HAP-1 (cell line): ENCODE results near the gene TSC1.
"Not testable (repeated sequence)": the region's sequence is repeated elsewhere in the genome, so short reads cannot be mapped to it uniquely, and the experiment has no call there.

ENCODE experiments used
- DNase-seq, 2 experiments: peaks; one replicate each; pipeline ENCODE4 v3.0.0-alpha.2; 2016 to 2020; ENCODE audit warnings: low spot score in 2 of 2
- H3K27me3 ChIP-seq: fragments of 250-450 bp; sonication (Bioruptor Pico); 2 replicates; pipeline ENCODE4 v1.5.1; 2020; ENCODE audit warnings: low read depth, mild to moderate bottlenecking, moderate library complexity
- H3K36me3 ChIP-seq: fragments of 250-450 bp; sonication (Bioruptor Pico); replicated peaks from 2 replicates; pipeline ENCODE4 v1.5.1; 2020; ENCODE audit warnings: mild to moderate bottlenecking
- H3K4me1 ChIP-seq: fragments of 250-450 bp; sonication (Bioruptor Pico); 2 replicates; pipeline ENCODE4 v1.5.1; 2020; ENCODE audit warnings: mild to moderate bottlenecking
- H3K4me3 ChIP-seq: fragments of 250-450 bp; sonication (Bioruptor Pico); 2 replicates; pipeline ENCODE4 v1.5.1; 2020; ENCODE audit warnings: mild to moderate bottlenecking, moderate library complexity
- H3K9me3 ChIP-seq: fragments of 250-450 bp; sonication (Bioruptor Pico); 2 replicates; pipeline ENCODE4 v1.5.1; 2020; ENCODE audit warnings: mild to moderate bottlenecking, moderate library complexity
- in situ Hi-C: fragments of 300-500 bp; cut with MboI; formaldehyde crosslinking; loops from 3 replicates; pipeline ENCODE4 v1.14.3; 2020; ENCODE audit warnings: low sequenced_read_pairs, inconsistent platforms, mixed read lengths

TSC1 gene

DNA sequence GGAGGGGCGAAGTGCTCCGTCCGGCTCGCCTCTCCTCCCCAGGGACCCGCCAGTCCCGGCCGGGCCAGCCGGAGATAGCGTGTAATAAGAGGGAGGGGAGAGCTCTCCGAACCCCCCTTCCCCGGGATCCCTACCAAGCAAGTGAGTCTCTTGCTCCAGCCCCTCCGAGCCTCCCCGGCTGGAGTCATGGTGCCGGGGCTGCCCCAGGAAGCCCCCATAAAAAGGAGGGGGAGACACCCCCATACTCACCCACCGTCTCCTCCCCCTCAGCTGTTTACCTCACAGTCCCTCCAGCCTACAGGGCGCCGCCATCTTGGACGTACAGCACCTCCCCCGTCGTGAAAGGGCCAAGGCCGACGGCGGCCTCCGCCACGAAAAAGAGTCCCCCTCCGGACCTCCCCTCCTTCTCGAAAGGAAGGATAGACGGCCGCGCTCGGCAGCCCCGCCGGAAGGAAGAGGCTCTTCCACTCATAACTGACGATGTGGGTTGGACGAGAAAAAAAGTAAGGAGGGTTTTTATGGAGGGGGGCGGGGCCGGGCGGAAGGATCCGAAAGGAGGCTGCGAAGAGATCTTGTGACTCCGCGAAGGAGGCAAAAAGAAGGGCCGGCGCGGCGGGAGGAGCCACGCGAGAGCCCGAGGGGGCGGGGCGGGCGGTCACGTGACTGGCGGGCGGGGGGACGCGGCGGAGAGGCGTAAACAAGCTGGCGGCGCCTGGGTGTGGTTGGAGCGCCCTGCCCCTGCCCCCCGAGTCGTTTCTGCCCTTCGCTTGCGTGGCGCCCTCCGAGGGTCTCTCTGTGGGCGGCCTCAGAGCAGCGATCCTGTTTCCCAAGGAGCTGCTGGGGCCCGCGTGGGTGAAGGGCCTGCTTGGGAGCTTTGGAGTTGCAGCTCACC lies at the start of gene TSC1:
Gene TSC1 (minus strand): TSS at position 323 of the 892 bp plus-strand sequence. CDS start 15,744 bp downstream, outside the sequence.
- Histone ChIP-seq H3K36me3 (no peaks in the 10 kb centered on the region), H3K4me1 (peaks cover 22% of the 10 kb centered on the region), H3K9me3 (no peaks in the 10 kb centered on the region), H3K4me3 (peak within 1 kb of the TSS; percentile 99), H3K27me3 (no peaks in the 10 kb centered on the region)
- in situ Hi-C loops, result no loop called here
- peak; percentile 83 to 98 for DNase-seq

DNA sequence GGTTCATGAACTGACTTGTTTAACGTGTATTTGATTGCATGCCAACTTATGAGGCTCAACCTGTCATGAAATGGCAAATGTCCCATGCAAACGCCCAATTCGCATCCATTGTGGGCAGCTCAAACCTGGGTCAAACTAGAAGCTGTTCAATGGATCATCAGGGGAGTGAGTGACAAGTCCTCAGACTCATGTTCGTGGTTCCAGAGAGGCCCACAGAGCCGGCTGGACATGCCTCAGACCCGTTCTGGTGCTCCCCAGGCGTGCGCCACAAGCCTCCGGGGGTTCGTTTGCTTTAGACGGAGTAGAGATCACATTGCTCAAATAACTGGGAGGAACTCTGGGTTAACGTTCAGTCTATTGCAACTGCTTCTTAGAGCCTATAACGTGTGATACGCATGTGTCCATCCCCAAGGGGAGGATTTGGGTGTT lies 49.1 kb upstream of the TSC1 start:
- no peak overlapping the region for H3K4me3 ChIP-seq

GRCh38 chr9:132991351-132992300 lies 47.2 kb upstream of the TSC1 start:
- Histone ChIP-seq H3K9me3 (no peaks in the 10 kb centered on the region; the same call in 1 of the 2 replicates), H3K4me3 (no peak overlapping the region), H3K36me3 (no peaks in the 10 kb centered on the region), H3K27me3 (peaks cover 19% of the 10 kb centered on the region), H3K4me1 (no peaks in the 10 kb centered on the region)
- DNase-seq, result no peak
- in situ Hi-C loops, result no loop called here

More for the DNA sequence above, 49.1 kb upstream of the TSC1 start:
- H3K27me3 ChIP-seq, result peaks cover 21% of the 10 kb centered on the region
- DNase-seq, result no peak
- in situ Hi-C loops, result no loop called here
- no peaks in the 10 kb centered on the region; the same call in 1 of the 2 replicates for H3K9me3 ChIP-seq
- no peaks in the 10 kb centered on the region for H3K36me3 ChIP-seq
- H3K4me1 ChIP-seq, result no peaks in the 10 kb centered on the region

- H3K27me3 ChIP-seq, result peaks cover 22% of the 10 kb centered on the region
- H3K36me3 ChIP-seq, result no peaks in the 10 kb centered on the region
- in situ Hi-C loops, result no loop called here
- no peak overlapping the region for H3K4me3 ChIP-seq
- no peaks in the 10 kb centered on the region for H3K4me1 ChIP-seq
- no peaks in the 10 kb centered on the region; the same call in 1 of the 2 replicates for H3K9me3 ChIP-seq
- DNase-seq, result no peak
Measured at GRCh38 chr9:132990781-132991180, 46.4 kb upstream of the TSC1 start.

- H3K36me3 ChIP-seq, DNase-seq, H3K9me3 ChIP-seq, H3K4me1 ChIP-seq, H3K4me3 ChIP-seq, in situ Hi-C loops: not testable (repeated sequence)
- peaks cover 22% of the 10 kb centered on the region for H3K27me3 ChIP-seq
Measured at GRCh38 chr9:132989998-132990557, 45.7 kb upstream of the TSC1 start.

GRCh38 chr9:132989414-132989996 lies 45.1 kb upstream of the TSC1 start:
- in situ Hi-C loops, result no loop called here
- peaks cover 22% of the 10 kb centered on the region for H3K27me3 ChIP-seq
- no peaks in the 10 kb centered on the region; the same call in 1 of the 2 replicates for H3K9me3 ChIP-seq
- DNase-seq, result no peak
- no peaks in the 10 kb centered on the region for H3K4me1 ChIP-seq
- no peaks in the 10 kb centered on the region for H3K36me3 ChIP-seq
- no peak overlapping the region for H3K4me3 ChIP-seq

DNA sequence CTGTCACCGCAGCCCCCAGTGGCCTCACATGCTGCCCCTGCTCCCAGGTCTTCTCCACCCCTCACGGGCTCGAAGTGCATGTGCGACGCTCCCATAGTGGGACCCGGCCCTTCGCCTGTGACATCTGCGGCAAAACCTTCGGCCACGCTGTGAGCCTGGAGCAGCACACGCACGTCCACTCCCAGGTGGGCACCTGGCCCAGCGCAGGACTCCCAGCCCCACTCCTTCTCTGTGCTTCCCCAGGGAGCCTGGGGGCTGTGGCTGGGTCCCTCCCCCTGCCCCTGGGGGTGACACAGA lies 44.5 kb upstream of the TSC1 start:
- no peaks in the 10 kb centered on the region; the same call in 1 of the 2 replicates for H3K9me3 ChIP-seq
- in situ Hi-C loops, result no loop called here
- no peak overlapping the region for H3K4me3 ChIP-seq
- no peaks in the 10 kb centered on the region for H3K36me3 ChIP-seq
- DNase-seq, result no peak
- H3K27me3 ChIP-seq, result peaks cover 22% of the 10 kb centered on the region
- H3K4me1 ChIP-seq, result no peaks in the 10 kb centered on the region

GRCh38 chr9:132988244-132989013 lies 44.0 kb upstream of the TSC1 start:
- H3K27me3 ChIP-seq, result peaks cover 18% of the 10 kb centered on the region
- no peak for DNase-seq
- no peaks in the 10 kb centered on the region; the same call in 1 of the 2 replicates for H3K9me3 ChIP-seq
- H3K4me3 ChIP-seq, result no peak overlapping the region
- no peaks in the 10 kb centered on the region for H3K4me1 ChIP-seq
- H3K36me3 ChIP-seq, result no peaks in the 10 kb centered on the region
- in situ Hi-C loops, result no loop called here

GRCh38 chr9:132986640-132987620 lies 42.5 kb upstream of the TSC1 start:
- Histone ChIP-seq H3K4me1 (no peaks in the 10 kb centered on the region), H3K4me3 (no peak overlapping the region), H3K9me3 (no peaks in the 10 kb centered on the region; the same call in 1 of the 2 replicates), H3K36me3 (no peaks in the 10 kb centered on the region), H3K27me3 (peaks cover 12% of the 10 kb centered on the region)
- in situ Hi-C loops, result no loop called here
- no peak for DNase-seq

GRCh38 chr9:132986114-132986513 lies 41.7 kb upstream of the TSC1 start:
- DNase-seq, result no peak
- no peaks in the 10 kb centered on the region for H3K4me1 ChIP-seq
- H3K36me3 ChIP-seq, result no peaks in the 10 kb centered on the region
- peaks cover 7% of the 10 kb centered on the region for H3K27me3 ChIP-seq
- in situ Hi-C loops, result no loop called here
- no peak overlapping the region for H3K4me3 ChIP-seq
- H3K9me3 ChIP-seq, result no peaks in the 10 kb centered on the region; the same call in 1 of the 2 replicates

DNA sequence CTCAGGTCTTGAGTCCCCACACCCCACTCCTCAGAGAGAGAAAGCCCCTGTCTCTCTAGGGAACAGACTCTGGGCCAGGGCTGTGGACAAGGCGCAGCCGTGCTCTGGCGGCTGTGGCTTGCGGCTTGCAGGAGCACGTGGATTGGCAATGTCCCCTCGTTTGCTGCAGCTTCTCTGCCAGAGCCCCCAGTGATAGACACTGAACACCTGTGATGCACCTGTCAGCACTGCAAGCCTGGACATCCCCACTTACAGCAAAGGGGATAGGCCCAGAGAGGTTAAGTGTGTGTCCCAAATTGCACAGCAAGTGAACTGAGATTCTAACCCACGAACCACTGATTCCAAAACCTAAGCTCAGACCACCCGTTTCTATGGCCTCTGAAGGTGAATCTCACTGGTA lies 41.1 kb upstream of the TSC1 start:
- in situ Hi-C loops, result no loop called here
- no peak for DNase-seq
- Histone ChIP-seq H3K4me1 (no peaks in the 10 kb centered on the region), H3K27me3 (peaks cover 9% of the 10 kb centered on the region), H3K4me3 (no peak overlapping the region), H3K9me3 (no peaks in the 10 kb centered on the region; the same call in 1 of the 2 replicates), H3K36me3 (no peaks in the 10 kb centered on the region)

- no peak overlapping the region for H3K4me3 ChIP-seq
- DNase-seq, result no peak
- no peaks in the 10 kb centered on the region for H3K9me3 ChIP-seq
- in situ Hi-C loops, result no loop called here
- H3K27me3 ChIP-seq, result peaks cover 14% of the 10 kb centered on the region
- no peaks in the 10 kb centered on the region for H3K4me1 ChIP-seq
- no peaks in the 10 kb centered on the region for H3K36me3 ChIP-seq
Measured at GRCh38 chr9:132985071-132985350, 40.6 kb upstream of the TSC1 start.
